HG03439 (cell line): ENCODE data around the gene USP48.
"Not testable (repeated sequence)": the region's sequence is repeated elsewhere in the genome, so short reads cannot be mapped to it uniquely, and the experiment has no call there.

Experiments
- ATAC-seq: cut with Tn5 transposase; IDR thresholded peaks from one replicate; pipeline ENCODE4 v1.9.1; 2021; ENCODE audit warnings: mild to moderate bottlenecking, moderate library complexity; ENCODE audit not compliant: unreplicated experiment

Gene USP48

DNA sequence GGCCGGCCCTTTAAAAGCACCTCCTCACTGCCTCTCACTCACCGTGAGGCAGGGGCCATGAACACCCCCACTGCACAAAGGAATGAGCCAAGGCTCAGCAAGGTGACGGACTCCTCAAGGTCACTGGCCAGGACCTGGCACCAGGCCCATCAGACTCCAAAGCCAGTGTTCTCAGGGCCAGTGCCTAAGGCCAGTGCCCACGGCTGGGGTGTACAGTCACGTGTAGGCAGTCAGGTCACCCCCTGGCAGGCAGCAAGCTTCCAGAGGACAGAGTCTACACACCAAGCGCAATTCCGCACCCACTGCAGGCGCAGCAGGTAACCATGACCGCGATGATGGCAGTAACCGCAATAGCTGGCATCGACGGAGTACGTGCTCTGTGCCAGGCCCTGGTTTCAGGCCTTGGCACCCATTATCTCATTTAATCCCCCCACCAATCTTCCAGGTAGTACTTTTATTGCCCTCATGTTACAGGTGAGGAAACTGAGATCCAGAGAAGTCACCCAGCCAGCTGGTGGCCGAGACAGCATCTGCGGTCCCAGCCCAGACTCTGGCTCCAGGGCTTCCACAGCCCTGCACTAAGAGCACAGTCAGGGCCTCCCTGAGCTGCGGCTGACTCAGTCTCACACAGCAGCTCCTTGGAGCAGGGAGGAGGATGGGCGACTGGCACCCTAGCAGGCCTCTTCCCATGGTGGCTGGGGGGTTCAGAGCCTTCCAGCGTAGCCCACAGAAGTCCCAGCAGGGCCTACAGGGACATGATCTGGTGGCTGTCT lies 140.8 kb downstream of the USP48 start:
- no peak for ATAC-seq

GRCh38 chr1:21641537-21641936 lies 141.4 kb downstream of the USP48 start:
- no peak for ATAC-seq

- ATAC-seq: no peak
Measured at GRCh38 chr1:21641076-21641475, 141.9 kb downstream of the USP48 start.

- no peak for ATAC-seq
Measured at GRCh38 chr1:21640653-21641052, 142.3 kb downstream of the USP48 start.

- no peak for ATAC-seq
Measured at GRCh38 chr1:21639594-21640041, 143.3 kb downstream of the USP48 start.

DNA sequence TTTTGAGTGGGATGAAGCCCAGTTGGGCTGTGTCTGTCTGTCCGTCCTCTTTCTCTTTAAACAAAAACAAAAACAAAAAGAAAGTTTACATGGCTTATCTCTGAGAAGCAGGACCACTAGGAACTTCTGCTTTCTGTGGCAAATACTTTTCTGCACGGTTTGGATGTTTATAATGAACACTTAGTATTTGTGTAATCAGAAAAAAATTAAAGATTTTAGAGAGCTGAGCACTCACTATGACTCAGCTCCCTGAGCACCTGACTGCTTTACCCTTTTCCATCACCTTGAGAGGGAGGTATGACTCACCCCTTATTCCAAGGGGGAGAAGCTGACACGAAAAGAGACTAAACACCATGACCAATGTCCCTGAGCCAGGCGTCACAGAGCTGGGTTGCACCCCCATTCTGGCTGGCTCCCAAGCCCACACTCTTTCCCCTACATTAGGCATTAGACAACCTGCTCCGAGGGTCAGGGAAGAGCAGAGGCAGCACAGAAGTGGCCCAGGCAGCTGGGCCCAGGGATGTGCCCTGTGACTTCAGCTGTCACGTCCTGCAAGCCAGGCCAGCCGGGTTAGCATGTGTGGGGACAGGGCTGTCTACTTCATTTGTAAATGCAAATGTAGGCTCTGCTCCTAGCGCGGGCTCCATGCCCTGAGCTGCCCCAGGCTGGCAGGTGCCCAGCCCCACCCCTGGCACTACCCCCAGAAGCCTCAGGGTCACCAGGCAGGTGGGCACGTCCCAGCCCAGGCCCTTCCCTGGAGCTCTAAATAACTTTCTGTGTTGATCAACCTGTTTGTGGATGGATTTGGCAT lies 144.2 kb downstream of the USP48 start:
- ATAC-seq: no peak

DNA sequence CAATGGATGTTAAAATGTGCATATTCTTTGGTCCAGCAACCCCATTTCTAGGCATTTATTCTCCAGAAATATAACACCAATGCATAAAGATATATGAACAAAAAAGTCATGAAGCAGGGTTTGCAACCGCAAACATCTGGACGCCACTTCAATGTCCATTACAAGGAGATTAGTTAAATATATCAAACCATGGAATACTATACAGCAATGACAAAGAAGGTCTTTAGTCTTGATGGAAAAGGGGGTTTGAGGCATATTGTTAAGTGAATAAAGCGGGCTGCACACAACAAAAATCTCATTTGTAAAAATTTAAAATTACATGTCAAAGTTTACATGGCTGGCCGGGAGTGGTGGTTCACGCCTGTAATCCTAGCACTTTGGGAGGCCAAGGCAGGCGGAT lies 145.4 kb downstream of the USP48 start:
- ATAC-seq: no peak

DNA sequence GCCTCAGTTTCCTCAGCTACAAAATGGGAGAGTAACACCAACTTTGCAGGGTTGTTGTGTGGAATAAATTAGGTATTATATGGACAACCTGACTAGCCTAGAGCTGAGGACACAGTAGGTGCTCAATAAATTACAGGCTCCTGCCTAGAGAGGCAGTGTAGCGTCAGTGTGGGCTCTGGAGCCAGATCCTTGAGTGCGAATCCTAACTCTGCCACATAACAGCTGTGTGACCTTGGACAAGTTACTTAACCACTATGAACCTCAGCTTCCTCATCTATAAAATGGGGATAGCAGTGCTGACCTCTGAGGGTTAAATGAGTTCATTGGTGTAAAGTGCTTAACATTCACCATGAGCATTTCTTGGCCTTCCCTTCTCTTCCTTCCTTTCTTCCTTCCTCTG lies 146.9 kb downstream of the USP48 start:
- no peak for ATAC-seq

DNA sequence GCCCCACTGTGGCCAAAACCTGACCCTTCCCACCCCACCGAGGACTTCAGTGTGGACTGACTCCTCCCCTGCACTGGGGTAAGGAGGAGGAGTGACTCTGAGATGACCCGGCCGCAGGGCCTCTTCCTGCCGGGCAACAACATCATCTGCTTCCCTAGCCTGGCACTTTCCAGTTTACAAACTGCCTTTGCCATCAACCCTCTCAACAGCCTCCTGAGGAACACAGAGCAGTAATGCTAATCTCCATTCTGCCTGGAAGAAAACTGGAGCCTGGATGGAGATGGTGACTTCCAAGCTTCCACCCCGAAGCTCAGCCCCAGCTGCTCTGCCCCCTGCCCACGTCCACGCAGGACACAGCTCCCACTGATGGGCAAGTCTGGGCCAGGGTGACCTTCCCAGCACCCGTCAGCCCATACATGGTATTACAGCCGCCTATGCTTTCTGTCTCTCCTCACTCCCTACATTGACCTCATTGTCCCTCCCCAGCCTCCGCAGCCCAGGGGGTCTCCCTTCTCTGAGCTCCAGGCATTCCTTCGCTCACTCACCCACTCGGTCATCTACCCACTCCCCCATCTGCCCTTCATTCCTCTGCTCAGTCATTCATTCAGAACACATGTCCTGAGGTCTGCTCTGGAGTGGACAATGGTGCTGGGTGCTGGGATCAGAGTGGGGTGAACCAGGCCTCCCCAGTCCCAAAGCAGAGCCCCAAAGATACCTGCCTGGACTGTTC lies 148.0 kb downstream of the USP48 start:
- ATAC-seq: no peak

- no peak for ATAC-seq
Measured at GRCh38 chr1:21633992-21634805, 148.8 kb downstream of the USP48 start.

DNA sequence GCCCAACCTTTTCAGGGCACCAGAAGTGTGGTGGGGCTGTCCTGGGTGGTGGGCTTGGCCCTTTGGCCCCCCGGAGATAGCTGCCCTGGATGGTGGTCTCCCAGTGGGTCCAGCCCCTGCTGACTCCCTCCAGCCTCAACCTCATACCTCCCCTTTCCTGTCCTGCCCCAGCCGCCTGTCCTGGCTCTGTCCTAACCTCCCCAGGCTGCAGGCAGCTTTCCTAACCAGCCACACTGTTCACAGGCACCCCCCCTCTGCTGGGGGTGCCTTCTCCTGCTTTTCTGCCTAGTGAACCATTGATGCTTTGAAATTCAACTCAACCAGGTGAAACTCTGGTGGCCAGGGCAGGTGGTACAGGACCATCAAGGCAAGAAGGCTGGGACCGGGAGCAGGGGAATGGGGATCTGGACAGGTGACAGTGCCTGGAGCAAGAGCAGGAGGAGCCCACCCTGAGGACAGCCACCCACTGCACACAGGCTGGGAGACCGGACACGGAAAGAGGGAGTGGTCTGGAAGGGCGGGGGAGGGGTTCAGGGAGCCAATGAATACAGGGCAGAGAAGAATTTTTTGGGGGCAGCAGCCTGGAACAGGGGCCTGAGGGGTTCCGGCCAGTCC lies 149.7 kb downstream of the USP48 start:
- ATAC-seq: no peak

- no peak for ATAC-seq
Measured at GRCh38 chr1:21631944-21632887, 150.7 kb downstream of the USP48 start.

GRCh38 chr1:21631590-21631943 lies 151.4 kb downstream of the USP48 start:
- ATAC-seq: not testable (repeated sequence)

DNA sequence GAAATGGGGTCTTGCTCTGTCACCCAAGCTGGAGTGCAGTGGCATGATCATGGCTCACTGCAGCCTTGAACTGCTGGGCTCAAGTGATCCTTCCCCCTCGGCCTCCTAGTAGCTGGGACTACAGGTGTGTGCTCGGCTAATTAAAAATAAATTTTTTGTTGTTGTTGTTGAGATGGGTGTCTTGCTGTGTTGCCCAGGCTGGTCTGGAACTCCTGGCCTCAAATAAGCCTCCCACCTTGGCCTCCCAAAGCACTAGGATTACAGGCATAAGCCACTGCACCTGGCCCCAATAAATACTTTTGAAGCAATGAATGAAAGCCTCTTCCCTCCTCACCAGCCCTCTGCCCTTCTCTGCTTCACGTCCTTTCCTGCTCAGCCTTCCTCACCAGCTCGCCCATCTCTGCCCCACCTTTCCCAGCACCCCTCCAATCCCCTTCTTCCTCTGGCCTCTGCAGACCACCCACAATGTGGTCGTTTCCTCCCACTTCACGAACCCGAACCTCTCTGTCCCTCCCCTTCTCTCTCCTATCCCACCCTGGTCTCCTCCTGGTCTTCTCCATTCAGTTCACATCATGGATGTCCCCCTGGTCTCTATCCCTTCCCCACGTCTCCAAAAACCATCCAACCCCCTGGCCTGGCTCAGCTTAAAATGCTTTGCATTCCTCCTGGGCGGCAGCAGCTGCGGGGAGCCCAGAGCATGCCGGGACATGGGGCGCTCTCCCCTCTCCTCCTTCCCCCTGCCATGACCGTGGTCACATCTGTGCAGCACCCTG lies 152.2 kb downstream of the USP48 start:
- no peak for ATAC-seq

GRCh38 chr1:21629971-21630370 lies 153.0 kb downstream of the USP48 start:
- ATAC-seq: no peak

- no peak for ATAC-seq
Measured at GRCh38 chr1:21628798-21629393, 154.1 kb downstream of the USP48 start.
